Calu3 (cell line): ENCODE measurements around the gene TCEA2. TPM values are rescaled to one million over a fixed set of nuclear protein-coding genes. Genes with fewer than 3 reads are reported as not detected.

Experiments
- BruUV-seq: library from RNA; stranded (reverse); fragments of 400-500 nt; replicated peaks from 2 replicates; lab custom pipeline; 2021; lab: Mats Ljungman, UMichigan
- CTCF ChIA-PET: fragments of 300-600 bp; sonication (Branson Sonifier 250); formaldehyde crosslinking; loops from one replicate; lab custom pipeline; 2022; ENCODE audit warnings: antibody characterized with exemption; lab: Charles Lee
- DNase-seq: peaks from one replicate; pipeline ENCODE4 v3.0.0; 2022
- H3K27ac Mint-ChIP-seq: one replicate; pipeline ENCODE4 v1.8.0; 2022; ENCODE audit warnings: mixed read lengths; ENCODE audit not compliant: unreplicated experiment
- H3K27me3 Mint-ChIP-seq: one replicate; pipeline ENCODE4 v1.8.0; 2022; ENCODE audit warnings: mixed read lengths; ENCODE audit not compliant: unreplicated experiment
- H3K36me3 Mint-ChIP-seq: one replicate; pipeline ENCODE4 v1.8.0; 2022; ENCODE audit warnings: mild to moderate bottlenecking, moderate library complexity, mixed read lengths; ENCODE audit not compliant: insufficient read depth, unreplicated experiment
- H3K4me1 Mint-ChIP-seq: one replicate; pipeline ENCODE4 v1.8.0; 2022; ENCODE audit warnings: mild to moderate bottlenecking, low read depth, mixed read lengths; ENCODE audit not compliant: unreplicated experiment
- H3K4me3 Mint-ChIP-seq: one replicate; pipeline ENCODE4 v1.8.0; 2022; ENCODE audit warnings: mild to moderate bottlenecking, low read depth, moderate library complexity, mixed read lengths; ENCODE audit not compliant: unreplicated experiment
- H3K9me3 Mint-ChIP-seq: one replicate; pipeline ENCODE4 v1.8.0; 2022; ENCODE audit warnings: low read depth, mixed read lengths; ENCODE audit not compliant: unreplicated experiment
- CTCF ChIP-seq: fragments of 200-600 bp; IDR thresholded peaks from one replicate; pipeline ENCODE4 v1.8.0; 2022; ENCODE audit warnings: antibody characterized with exemption; ENCODE audit not compliant: unreplicated experiment
- intact Hi-C: fragments of 100-400 bp; cut with micrococcal nuclease; formaldehyde crosslinking; loops from one replicate; pipeline ENCODE4 v1.10.0; 2022; ENCODE audit not compliant: unreplicated experiment
- total RNA-seq: library from RNA; stranded (reverse); gene quantifications from 2 replicates; pipeline ENCODE4 v1.2.3, GENCODE V29; 2022

Gene TCEA2
- total RNA-seq, 1 experiment from 2014 or later, result 39.9 TPM

GRCh38 chr20:64103871-64104666, 41.1 kb downstream of the TCEA2 start:
- H3K36me3 Mint-ChIP-seq, result peaks cover 5% of the 10 kb centered on the region
- no peak for TF ChIP-seq CTCF
- intact Hi-C loops, result loop anchor here (2.0 kb wide), 1 partner anchor 61 kb away; the partner anchor contains the start of gene MYT1
- H3K27ac Mint-ChIP-seq, result no peak overlapping the region
- H3K4me3 Mint-ChIP-seq, result no peak overlapping the region
- no peaks in the 10 kb centered on the region for H3K4me1 Mint-ChIP-seq
- BruUV-seq, result no TSS peak
- CTCF ChIA-PET, result no interaction called here
- DNase-seq, result no peak
- peaks cover 100% of the 10 kb centered on the region for H3K27me3 Mint-ChIP-seq
- no peaks in the 10 kb centered on the region for H3K9me3 Mint-ChIP-seq

- H3K27ac Mint-ChIP-seq, result no peak overlapping the region
- H3K4me3 Mint-ChIP-seq, result no peak overlapping the region
- TF ChIP-seq CTCF, result no peak
- intact Hi-C loops, result no loop called here
- DNase-seq, result no peak
- peaks cover 100% of the 10 kb centered on the region for H3K27me3 Mint-ChIP-seq
- peaks cover 5% of the 10 kb centered on the region for H3K36me3 Mint-ChIP-seq
- CTCF ChIA-PET, result no interaction called here
- H3K9me3 Mint-ChIP-seq, result no peaks in the 10 kb centered on the region
- BruUV-seq, result no TSS peak
- H3K4me1 Mint-ChIP-seq, result no peaks in the 10 kb centered on the region
These were observed 41.9 kb downstream of the TCEA2 start for GRCh38 chr20:64104667-64105451.

- TF ChIP-seq CTCF, result no peak
- CTCF ChIA-PET, result no interaction called here
- no TSS peak for BruUV-seq
- Mint-ChIP-seq H3K27ac (no peak overlapping the region), H3K4me3 (no peak overlapping the region), H3K36me3 (peaks cover 5% of the 10 kb centered on the region), H3K4me1 (no peaks in the 10 kb centered on the region), H3K9me3 (no peaks in the 10 kb centered on the region), H3K27me3 (peaks cover 99% of the 10 kb centered on the region)
- intact Hi-C loops, result no loop called here
- DNase-seq, result no peak
These were observed 42.9 kb downstream of the TCEA2 start for GRCh38 chr20:64105846-64106434.

GRCh38 chr20:64106435-64106961, 43.5 kb downstream of the TCEA2 start:
- BruUV-seq, result no TSS peak
- H3K9me3 Mint-ChIP-seq, result no peaks in the 10 kb centered on the region
- no peak for DNase-seq
- H3K36me3 Mint-ChIP-seq, result peaks cover 5% of the 10 kb centered on the region
- TF ChIP-seq CTCF, result no peak
- H3K4me3 Mint-ChIP-seq, result no peak overlapping the region
- H3K27ac Mint-ChIP-seq, result no peak overlapping the region
- H3K4me1 Mint-ChIP-seq, result no peaks in the 10 kb centered on the region
- CTCF ChIA-PET, result interaction anchor here (0.6 kb wide), 1 partner anchor 1567 kb away, joined by 11 read pairs; no protein-coding TSS in a partner anchor
- intact Hi-C loops, result no loop called here
- H3K27me3 Mint-ChIP-seq, result peaks cover 94% of the 10 kb centered on the region
